GM12875 (cell line): Measurements from ENCODE around the gene TAF11.

Experiments used
- H3K4me3 ChIP-seq: one replicate; pipeline ENCODE4 v1.5.1; 2011; ENCODE audit warnings: low read depth, low read length, control low read depth
- TF ChIP-seq, protein P1 (sequence below): IDR thresholded peaks from 2 replicates; pipeline ENCODE4 v1.5.1; 2011; ENCODE audit warnings: low read depth, mild to moderate bottlenecking, control low read depth, inconsistent platforms, low read length, moderate library complexity, borderline replicate concordance; ENCODE audit not compliant: insufficient read depth

Gene TAF11

DNA sequence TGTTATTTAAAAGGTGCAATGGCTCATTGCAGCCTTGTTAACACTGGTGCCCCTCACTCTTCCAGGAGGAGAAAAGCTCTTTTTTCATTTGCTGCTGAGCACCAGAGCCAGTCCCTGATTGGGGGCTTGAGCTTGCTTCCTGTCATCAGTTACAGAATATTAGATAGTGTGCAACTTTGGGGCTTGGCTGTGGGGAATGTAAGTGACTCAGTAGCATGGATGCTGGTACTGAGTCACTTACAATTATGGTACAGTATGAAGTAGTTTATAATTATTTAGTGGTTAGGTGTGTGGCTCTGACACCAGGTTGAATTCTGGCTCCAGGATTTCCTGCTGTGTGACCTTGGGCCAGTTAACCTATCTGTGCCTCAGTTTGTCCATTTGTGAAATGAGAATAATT, 38.8 kb upstream of the TAF11 start:
- TF ChIP-seq, protein P1, sequence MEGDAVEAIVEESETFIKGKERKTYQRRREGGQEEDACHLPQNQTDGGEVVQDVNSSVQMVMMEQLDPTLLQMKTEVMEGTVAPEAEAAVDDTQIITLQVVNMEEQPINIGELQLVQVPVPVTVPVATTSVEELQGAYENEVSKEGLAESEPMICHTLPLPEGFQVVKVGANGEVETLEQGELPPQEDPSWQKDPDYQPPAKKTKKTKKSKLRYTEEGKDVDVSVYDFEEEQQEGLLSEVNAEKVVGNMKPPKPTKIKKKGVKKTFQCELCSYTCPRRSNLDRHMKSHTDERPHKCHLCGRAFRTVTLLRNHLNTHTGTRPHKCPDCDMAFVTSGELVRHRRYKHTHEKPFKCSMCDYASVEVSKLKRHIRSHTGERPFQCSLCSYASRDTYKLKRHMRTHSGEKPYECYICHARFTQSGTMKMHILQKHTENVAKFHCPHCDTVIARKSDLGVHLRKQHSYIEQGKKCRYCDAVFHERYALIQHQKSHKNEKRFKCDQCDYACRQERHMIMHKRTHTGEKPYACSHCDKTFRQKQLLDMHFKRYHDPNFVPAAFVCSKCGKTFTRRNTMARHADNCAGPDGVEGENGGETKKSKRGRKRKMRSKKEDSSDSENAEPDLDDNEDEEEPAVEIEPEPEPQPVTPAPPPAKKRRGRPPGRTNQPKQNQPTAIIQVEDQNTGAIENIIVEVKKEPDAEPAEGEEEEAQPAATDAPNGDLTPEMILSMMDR, result no peak
- H3K4me3 ChIP-seq, result no peak overlapping the region

DNA sequence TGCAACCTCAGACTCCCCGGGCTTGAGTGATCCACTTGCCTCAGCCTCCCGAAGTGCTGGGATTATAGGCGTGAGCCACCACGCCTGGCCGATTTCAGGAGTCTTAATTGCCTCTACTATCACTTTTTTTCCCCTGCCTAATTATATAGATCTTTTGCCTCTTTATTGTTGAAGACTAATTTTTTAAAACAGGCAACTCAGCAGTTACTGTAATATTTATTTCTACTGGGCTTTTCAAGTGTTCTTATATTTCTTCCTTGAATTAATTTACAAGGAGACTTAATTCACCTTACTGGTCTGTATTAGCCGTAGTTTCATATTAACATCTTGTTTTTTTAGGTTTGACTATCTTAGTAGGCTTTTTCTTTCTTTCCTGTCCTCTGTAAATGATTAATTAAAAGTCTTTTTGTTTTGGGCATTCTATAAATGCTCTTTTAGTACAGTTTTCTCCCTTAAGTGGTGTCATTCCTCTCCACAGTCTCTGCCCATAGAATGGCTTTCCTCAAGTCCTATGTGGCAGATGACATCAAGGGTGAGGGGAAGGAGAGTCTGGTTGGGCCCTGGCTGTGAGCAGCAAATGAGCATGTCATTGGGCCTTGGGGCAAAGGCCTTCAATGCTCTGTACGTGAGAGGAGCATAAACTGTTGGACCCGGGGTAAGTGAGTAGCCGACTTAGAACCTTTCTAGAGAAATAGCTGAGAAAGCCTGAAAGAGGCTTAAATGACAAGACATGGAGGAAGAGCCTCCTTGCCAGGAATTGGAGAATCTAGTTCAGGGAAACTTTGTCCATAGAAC, 37.2 kb upstream of the TAF11 start:
- TF ChIP-seq, protein P1, result no peak
- H3K4me3 ChIP-seq, result no peak overlapping the region

DNA sequence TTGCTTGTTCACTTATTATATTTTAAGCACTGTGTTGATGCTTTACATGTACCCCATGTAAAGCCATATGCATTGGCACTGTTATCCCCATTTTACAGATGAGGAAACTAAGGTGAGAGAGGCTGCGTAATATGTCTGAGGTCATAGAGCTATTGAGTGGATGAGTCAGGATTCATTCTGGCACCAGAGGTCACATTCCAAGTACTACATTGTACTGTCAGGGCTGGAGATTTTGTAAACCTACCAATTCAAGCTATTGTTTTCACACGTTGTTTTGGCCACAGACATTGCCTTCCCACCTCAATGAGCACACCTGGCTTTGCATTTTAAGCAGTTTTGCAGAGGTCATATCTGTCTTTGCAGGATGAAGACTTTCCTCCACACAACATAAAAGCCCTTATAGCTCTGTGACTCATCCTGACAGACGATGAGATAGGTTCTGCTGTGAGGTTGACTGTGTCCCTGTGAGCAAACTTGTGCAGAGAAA, 34.4 kb upstream of the TAF11 start:
- no peak overlapping the region for H3K4me3 ChIP-seq
- TF ChIP-seq, protein P1, result no peak

DNA sequence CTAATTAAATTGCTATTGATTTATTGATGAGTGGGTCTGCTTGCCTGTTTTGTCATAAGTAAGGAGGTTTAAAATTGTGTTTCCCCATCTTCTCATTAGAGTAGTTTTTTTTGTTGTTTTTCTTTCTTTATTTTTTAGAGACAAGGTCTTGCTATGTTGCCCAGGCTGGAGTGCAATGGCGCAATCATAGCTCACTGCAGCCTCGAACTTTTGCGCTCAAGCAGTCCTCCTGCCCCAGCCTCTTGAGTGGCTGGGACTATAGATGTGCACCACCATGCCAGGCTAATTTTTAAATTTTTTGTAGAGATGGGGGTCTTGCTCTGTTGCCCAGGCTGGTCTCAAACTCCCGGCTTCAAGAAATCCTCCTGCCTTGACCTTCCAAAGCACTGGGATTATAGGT, 32.3 kb upstream of the TAF11 start:
- H3K4me3 ChIP-seq, result no peak overlapping the region
- TF ChIP-seq, protein P1, result no peak

DNA sequence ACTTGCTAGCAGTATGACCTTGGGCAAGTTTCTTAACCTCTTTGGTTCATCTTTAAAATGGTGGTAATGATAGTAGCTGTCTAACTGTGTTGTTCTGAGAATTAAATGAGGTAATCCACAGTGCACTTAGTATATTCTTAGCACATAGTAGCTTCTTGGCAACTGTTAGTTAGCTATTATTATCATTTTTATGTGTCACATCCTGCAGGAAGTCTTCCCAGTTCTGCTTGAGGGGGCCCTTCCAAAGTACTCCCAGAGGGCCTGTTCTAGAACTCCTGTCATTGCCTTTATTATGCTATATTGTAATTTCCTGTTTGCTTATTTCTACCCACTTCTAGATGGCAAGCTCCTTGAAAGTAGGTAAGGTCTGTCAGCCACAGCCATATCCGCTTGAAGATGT, 31.8 kb upstream of the TAF11 start:
- no peak overlapping the region for H3K4me3 ChIP-seq

DNA sequence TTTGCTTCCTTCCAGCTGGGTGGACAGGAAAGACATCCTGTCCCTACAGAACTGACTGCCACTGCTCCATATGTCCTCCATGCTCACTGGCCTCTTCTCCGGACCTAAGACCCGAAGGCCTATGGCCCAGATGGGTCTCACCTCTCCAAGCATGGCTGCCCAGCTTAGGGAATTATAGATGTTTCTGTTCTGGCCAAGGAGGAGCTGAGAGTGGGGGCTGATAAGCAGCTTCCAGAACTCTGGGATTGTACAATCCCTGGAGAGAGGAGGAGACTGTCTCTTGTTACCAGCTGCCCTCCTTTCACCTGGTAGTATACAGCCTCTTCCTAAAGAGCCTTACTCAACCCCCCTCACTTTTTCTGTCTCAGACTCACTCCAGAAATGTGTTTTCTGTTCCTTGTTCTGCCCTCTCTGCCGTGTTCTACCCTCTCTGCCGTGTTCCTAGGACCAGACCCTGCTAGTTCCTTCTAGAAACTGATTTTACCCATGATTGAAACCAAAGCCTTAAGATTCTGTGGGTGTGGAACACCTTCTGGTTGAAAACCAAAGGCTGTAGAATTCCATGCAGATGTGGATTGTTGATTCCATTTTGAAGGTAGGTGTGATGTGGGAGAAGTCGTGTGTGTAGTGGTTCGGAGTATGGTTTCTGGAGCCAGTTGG, 29.9 kb upstream of the TAF11 start:
- H3K4me3 ChIP-seq, result no peak overlapping the region
- TF ChIP-seq, protein P1, result no peak

More for the DNA sequence above, 31.8 kb upstream of the TAF11 start:
- TF ChIP-seq, protein P1, result no peak
